Stimulated activated CD8-positive, alpha-beta memory T cell treated with anti-CD3 and anti-CD28 coated beads, Interleukin-2, amount 100 ng/mL, for 48 hours (primary cell): ENCODE results near the gene DNPH1.
A peak's percentile ranks its signal among the peaks of the same experiment; 100 is the strongest.

Experiments used
- DNase-seq, 2 donors: peaks; one replicate each; pipeline ENCODE4 v3.0.0-alpha.2; 2020; ENCODE audit warnings: low read depth in 2 of 2

DNPH1 gene

GRCh38 chr6:43228951-43229802 lies at the start of gene DNPH1:
TSS of gene DNPH1 (minus strand) at chr6:43229481. CDS start at chr6:43229456, 25 bp downstream.
- peak; percentile 67 to 68 for DNase-seq

- no peak for DNase-seq
Observed at GRCh38 chr6:43278524-43279078, 49.3 kb upstream of the DNPH1 start.

- DNase-seq, result no peak
Observed at GRCh38 chr6:43277643-43278523, 48.6 kb upstream of the DNPH1 start.

- DNase-seq, result no peak
Observed at GRCh38 chr6:43277306-43277642, 48.0 kb upstream of the DNPH1 start.

- DNase-seq, result no peak
Observed at GRCh38 chr6:43276577-43277305, 47.5 kb upstream of the DNPH1 start.

GRCh38 chr6:43275801-43276576 lies 46.7 kb upstream of the DNPH1 start:
- no peak for DNase-seq

GRCh38 chr6:43274916-43275597 lies 45.8 kb upstream of the DNPH1 start:
- no peak for DNase-seq

GRCh38 chr6:43274127-43274915 lies 45.0 kb upstream of the DNPH1 start:
- no peak for DNase-seq

- no peak for DNase-seq
Observed at GRCh38 chr6:43273707-43274106, 44.4 kb upstream of the DNPH1 start.

- DNase-seq, result no peak
Observed at GRCh38 chr6:43271944-43272343, 42.7 kb upstream of the DNPH1 start.

- DNase-seq, result no peak
Observed at GRCh38 chr6:43271103-43271815, 42.0 kb upstream of the DNPH1 start.

- peak; percentile 30 to 35 for DNase-seq
Observed at GRCh38 chr6:43269273-43270007, 40.2 kb upstream of the DNPH1 start.

- no peak for DNase-seq
Observed at GRCh38 chr6:43268782-43269272, 39.5 kb upstream of the DNPH1 start.

- no peak for DNase-seq
Observed at GRCh38 chr6:43268355-43268700, 39.0 kb upstream of the DNPH1 start.

GRCh38 chr6:43267619-43268354 lies 38.5 kb upstream of the DNPH1 start:
- no peak for DNase-seq

GRCh38 chr6:43265564-43265963 lies 36.3 kb upstream of the DNPH1 start:
- DNase-seq, result no peak

- no peak for DNase-seq
Observed at GRCh38 chr6:43264599-43265145, 35.4 kb upstream of the DNPH1 start.
